NCI-H2196 (cell line): ENCODE data around the gene GNAI2.
"Not testable (repeated sequence)": the region's sequence is repeated elsewhere in the genome, so short reads cannot be mapped to it uniquely, and the experiment has no call there.

ENCODE experiments used
- DNase-seq: peaks from one replicate; lab custom pipeline; 2025; ENCODE audit not compliant: unreplicated experiment; lab: John Stamatoyannopoulos, UW

Gene GNAI2

DNA sequence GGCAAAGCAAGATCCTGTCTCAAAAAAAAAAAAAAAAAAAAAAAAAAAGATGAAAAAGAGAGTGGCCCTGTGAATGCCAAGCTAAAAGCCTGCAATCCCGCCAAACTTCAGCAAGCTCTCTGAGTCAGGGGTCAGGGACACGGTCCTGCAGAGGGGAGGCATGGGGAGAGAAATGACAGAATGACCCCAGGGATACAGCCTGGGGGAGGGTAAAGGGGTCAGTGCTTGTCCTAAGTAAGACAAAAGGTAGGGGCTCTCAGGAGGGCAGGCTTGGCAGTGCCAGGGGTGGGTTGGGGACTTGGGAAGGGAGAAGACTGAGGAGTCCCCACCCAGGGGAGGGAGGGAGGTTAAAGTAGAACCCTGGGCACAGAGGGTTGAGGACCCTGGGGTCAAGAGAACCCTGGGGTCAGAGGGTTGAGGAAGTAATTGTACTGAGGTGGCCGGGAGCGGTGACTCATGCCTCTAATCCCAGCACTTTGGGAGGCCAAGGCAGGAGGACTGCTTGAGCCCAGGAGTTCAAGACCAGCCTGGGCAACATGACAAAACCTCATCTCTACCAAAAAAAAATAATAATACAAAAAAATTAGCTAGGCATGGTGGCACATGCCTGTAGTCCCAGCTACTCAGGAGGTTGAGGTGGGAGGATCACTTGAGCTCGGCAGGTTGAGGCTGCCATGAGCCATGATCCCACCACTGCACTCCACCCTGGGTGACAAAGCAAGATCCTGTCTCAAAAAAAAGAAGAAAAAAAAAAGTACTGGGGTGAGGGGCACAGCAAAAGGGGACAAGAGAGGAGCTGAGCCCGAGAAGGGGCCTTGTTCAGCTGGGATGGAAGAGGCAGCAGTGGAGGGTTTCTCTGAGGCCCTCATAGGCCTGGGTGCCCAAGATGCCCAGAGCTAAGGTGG lies 27.7 kb downstream of the GNAI2 start:
- DNase-seq, result no peak

DNA sequence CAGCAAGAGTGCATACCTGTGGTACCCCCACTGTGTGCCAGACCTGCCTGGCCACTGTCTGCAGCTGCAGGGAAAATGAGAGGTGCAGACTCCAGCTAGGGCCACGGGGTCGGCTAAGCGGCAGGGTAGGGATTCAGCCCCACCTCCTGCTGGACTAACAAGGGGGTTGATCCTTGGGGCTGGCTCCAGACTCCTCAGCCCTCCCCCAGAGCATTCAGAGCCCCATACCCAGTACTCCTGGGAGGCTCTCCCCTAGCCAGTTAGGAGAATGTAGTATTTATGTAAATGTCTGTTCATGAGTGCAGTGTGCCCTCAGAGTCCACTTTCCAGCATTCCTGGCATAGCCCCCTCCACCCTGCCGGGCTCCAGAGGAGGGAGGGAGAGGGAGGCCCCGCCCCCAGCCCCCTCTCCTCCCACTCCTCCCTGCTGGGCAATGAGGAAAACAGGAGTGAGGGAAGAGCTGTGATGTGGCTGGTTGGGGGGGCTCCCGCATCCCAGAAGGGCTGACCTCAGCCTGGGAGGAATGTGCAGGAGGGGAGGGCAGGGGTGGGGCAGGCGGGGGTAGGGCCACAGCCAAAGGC lies 28.5 kb downstream of the GNAI2 start:
- DNase-seq, result peak; percentile 21

DNA sequence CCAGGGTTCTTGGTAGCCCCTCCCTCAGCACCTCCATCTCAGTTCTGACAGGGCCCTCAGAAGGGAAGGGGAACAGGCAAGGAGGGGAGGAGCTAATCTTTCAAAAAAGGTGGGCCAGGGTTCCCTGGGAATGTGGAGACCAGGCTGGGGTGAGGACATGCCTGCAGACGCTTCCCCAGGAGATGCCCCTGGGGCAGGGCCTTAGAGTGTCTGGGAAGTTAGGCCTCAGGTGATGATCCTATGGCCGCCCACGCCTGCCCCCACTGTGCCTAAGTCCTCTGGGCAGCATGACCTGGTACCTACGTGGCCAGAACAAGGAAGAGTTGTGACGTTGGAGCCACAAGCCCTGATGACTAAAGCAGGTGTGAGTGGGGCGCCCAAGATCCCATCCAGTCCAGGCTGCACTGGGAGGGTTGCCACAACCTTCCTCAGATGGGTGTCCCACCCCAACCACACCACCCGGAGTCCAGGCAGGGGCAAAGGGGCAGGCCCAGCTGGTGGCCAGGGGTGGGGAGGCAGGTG lies 29.0 kb downstream of the GNAI2 start:
- no peak for DNase-seq

DNA sequence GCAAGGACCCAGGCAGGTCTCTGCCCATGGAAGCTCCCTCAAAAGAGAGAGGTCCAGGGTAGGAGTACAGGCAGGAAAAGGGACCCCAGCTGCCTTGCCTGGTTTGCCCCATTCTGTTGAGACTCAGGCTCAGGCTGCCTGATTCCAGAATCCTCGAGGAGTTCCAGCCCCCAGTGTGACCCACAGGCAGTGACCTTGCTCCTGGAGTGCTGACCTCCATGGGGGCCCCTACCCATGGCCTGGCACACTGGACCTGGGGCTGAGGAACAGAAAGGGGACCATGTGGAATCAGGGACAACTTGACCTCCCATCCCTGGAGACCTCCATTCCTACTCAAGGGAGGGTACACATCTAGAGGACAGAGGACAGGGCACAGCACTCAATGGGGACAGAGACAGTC lies 29.6 kb downstream of the GNAI2 start:
- no peak for DNase-seq

DNA sequence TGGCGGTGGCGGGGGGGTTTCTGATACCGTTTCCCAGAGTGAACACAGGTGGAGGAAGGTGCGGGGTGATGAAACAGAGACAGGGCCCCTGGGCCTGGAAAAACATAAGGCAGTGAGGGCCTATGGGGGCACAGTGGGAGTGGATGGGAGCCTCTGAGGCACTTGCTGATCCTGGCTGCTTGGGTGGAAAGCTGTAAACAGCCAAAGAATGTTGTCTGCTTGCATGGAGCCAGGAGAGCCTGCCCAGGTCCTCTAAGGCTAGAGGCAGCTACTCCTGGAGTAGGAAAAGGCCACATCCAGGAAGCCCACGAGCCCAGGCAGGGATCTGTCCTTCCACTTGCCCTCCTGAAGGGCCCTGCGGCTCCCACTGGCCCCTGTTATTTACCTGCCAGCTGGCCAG lies 30.0 kb downstream of the GNAI2 start:
- no peak for DNase-seq

DNA sequence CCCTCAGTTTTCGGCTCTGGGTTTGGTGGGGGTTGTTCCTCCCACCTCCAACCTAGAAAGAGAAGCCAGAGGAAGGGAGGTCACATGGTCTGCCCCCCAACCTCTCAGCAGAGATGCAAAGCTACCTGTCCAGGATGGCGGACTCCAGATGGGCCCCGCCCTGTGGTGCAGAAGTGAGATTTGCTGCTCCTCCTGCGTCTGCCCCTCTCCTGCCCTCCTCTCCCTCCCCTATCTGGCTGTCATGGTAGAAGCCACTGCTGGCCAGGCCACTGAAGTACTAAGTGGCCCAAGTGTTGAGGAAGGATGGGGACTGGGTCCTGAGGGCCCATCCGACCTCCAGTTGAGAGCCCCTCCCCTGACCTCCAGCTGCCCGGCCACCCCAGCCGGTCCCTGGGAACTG lies 30.8 kb downstream of the GNAI2 start:
- DNase-seq, result no peak

DNA sequence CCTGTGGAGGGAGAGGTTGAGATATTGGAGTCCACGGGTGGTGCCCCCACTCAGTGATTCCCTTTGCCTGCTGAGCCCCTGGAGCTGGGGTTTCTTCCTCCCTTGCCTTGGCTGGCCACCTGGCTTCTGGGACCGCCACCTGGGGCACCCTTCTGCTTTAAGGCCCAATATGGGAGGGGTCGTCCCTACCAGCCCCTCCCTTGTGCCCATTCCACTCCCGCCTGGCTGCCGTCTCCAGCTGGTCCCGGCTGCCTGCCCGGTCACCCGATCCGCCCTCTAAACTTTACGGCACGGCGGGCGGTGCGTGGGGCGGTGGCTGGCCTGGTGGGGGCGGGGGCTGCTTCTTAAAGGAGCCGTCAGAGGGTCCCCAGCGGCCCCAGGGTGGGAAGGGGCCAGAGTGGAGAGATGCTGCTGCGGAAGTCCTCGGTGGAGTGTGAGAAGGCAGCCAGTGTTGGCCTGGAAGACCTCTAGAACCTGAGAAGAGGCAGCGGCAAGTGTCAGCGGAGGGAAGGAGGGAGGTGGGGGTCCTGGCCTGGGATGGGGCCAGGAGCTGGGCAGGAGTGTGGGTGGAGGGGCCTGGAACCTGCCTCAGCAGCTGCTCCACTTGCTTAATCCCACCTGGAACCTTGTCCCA lies 31.4 kb downstream of the GNAI2 start:
- DNase-seq, result no peak

DNA sequence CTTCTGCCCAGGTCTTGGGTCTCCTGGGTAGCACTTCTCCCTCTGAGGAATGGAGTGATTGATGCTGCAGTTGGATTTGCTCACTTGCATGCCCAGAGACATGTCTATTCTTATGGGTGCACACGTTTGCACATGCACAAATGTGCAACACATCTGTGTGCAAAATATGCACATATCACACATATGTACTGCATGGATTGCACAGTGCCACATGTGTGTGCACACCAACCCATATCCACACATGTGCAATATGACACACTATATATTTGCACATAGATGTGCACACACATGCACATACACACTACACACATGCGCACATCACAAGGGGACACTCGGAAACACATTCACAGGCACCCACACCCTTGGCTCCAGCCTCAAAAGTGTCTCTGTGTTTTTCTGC lies 32.3 kb downstream of the GNAI2 start:
- no peak for DNase-seq

DNA sequence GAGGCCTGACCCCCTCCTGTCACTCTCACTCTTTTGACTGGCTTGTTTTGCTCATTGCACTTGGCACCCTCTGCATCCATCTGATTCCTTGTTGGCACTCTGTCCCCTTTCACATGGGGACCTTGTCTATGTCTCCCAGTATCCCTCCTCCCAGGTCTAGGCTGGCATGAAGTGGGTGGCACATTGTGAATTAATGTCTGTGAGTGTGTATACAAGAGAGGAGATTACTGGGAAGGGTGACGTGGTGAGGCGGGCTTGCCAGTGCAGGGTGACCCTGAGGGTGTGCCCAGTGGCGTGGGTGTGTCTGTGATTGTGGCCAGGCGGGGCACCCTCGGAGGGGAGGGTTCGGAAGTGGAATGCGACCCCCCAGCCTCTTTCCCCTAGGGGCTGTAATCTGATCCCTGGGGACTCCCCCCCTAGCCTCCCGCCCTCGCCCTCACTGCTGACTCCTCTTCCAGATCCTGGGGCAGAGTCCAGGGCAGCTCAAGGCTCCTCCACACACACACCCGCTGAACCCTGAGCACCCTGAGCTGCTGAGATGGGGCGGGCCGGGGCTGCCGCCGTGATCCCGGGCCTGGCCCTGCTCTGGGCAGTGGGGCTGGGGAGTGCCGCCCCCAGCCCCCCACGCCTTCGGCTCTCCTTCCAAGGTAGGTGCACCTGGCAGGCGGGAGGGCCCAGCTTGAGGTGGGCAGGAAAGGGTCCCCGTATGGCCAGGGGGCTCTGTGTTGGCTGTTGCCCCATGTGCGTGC lies 32.9 kb downstream of the GNAI2 start, which contains the start of gene SEMA3B:
Gene SEMA3B, plus strand, starts transcription at position 445 of the 749 bp plus-strand sequence. Its CDS starts 94 bp downstream, at position 539.
- DNase-seq, result no peak

DNA sequence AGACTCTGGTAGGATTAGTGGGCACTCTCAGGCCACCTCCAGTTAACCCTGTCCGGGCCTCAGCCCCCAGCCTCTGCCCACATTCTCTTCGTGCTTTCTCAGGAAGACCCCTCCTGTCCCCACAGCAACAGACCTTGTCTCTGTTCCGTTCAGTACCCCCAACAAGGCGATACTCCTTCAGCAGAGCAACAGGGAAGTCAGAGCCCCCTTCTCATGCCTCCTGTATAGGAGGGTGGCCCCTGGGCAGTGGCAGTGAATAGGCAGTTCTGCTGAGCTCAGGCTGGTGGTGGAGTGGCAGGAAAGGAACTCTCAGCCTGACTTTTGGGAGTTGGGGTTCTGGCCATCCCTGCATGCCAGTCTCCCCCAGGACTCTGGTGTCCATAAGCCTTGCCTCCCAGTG lies 33.5 kb downstream of the GNAI2 start:
- DNase-seq, result no peak

DNA sequence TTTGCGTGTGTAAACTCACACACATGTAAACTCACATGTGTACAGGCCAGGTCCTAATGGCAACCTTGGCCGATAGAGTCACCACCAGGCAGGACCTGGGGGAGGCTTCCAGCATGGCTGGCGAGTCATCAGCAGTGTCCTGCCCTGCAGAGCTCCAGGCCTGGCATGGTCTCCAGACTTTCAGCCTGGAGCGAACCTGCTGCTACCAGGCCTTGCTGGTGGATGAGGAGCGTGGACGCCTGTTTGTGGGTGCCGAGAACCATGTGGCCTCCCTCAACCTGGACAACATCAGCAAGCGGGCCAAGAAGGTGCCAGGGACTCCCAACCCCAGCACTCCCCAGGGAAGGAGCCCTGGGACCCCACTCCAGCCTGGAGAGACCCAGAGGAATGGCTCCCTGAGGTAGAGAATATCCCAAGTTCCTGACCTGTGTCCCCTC lies 34.0 kb downstream of the GNAI2 start:
- no peak for DNase-seq

DNA sequence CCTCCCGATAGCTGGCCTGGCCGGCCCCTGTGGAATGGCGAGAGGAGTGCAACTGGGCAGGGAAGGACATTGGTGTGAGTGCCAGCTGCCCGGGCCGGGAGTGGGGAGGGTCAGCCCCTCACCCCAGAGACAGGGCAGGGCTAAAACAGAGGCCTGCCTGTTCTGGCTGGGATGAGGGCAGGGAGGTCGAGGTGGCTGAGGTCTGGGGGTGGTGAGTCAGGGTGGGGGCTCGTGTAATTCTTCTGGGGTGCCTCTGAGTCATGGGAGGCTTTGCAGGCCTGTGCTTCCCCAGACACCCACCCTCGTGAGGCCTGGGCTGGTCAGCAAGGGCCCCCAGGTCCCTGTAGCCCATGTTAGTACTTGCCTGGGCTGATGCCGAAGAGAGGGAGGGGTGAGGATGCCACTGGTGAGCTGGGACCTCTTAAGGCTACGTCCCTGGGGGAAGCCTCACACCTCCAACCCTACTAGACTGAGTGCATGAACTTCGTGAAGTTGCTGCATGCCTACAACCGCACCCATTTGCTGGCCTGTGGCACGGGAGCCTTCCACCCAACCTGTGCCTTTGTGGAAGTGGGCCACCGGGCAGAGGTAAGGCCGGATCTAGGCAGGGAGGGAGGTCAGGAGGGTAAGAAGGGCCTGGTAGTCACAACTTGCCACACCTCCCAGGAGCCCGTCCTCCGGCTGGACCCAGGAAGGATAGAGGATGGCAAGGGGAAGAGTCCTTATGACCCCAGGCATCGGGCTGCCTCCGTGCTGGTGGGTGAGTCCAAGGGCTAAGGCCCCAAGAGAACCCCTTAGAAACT lies 34.6 kb downstream of the GNAI2 start:
- DNase-seq, result no peak

DNA sequence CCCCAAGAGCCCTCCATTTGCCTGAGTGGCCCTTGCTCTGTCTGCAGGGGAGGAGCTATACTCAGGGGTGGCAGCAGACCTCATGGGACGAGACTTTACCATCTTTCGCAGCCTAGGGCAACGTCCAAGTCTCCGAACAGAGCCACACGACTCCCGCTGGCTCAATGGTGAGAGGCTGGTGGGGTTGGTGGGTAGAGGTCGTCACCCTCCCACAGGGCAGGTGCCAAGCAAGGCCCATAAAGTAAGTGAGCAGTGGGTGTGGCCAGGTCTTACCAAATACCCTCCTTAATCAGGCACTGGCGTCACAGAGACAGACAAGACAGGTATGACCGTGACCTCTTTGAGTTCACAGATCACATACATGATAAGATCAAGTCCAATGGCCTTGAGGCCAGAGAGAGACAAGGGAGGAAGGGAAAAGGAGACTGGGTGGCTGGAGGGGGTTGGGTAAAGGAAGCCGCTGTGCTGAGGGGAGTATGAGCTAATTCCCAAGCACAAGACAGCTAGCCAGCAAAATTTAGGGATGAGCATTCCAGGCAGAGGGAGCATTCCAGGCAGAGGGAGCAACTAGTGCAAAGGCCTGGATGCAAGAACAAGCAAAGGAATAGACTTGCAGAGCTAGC lies 35.4 kb downstream of the GNAI2 start:
- no peak for DNase-seq

DNA sequence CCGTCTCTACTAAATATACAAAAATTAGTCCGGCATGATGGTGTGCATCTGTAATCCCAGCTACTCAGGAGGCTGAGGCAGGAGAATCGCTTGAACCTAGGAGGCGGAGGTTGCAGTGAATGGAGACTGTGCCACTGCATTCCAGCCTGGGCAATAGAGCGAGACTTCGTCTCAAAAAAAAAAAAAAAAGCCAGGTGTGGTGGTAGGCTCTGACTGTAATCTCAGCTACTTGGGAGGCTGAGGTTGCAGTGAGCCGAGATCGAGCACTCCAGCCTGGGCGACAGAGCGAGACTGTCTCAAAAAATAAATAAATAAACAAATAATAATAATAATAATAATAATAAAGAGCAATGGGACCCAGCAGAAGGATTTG lies 36.5 kb downstream of the GNAI2 start:
- not testable (repeated sequence) for DNase-seq

DNA sequence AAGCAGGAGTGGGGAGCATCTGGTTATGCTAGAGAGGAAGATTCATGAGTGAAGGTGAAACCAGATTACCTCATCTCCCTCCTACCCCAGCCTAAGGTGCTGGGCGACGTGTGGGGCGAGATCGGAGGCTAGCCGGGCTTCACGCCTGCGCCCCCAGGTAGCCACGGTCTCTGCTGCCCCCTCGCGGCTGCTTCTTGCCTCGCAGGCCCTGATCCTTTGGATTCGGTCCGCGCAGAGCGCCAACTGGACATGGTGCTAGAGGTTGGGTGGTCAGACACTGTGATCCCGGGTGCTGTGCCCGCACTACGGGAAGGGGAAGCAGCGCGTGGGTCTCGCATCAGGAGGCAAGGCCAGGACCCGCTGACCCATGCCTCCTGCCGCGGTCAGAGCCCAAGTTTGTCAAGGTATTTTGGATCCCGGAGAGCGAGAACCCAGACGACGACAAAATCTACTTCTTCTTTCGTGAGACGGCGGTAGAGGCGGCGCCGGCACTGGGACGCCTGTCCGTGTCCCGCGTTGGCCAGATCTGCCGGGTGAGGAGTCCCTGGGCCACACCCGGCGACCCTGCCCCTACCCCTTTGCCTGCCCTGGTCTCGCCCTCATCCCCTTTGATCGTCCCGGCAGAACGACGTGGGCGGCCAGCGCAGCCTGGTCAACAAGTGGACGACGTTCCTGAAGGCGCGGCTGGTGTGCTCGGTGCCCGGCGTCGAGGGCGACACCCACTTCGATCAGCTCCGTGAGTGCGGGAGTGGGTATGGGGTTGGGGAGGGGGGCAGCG lies 37.1 kb downstream of the GNAI2 start:
- DNase-seq, result peak; percentile 77

DNA sequence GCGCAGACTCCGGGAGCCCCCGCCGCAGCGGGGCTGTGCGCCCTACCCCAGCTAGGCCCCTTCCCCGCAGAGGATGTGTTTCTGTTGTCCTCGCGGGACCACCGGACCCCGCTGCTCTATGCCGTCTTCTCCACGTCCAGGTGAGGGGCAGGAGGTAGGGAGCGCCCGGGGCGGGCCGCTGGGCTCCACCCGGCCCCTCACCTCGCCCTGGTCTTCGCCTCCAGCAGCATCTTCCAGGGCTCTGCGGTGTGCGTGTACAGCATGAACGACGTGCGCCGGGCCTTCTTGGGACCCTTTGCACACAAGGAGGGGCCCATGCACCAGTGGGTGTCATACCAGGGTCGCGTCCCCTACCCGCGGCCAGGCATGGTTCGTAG lies 37.7 kb downstream of the GNAI2 start:
- no peak for DNase-seq

DNA sequence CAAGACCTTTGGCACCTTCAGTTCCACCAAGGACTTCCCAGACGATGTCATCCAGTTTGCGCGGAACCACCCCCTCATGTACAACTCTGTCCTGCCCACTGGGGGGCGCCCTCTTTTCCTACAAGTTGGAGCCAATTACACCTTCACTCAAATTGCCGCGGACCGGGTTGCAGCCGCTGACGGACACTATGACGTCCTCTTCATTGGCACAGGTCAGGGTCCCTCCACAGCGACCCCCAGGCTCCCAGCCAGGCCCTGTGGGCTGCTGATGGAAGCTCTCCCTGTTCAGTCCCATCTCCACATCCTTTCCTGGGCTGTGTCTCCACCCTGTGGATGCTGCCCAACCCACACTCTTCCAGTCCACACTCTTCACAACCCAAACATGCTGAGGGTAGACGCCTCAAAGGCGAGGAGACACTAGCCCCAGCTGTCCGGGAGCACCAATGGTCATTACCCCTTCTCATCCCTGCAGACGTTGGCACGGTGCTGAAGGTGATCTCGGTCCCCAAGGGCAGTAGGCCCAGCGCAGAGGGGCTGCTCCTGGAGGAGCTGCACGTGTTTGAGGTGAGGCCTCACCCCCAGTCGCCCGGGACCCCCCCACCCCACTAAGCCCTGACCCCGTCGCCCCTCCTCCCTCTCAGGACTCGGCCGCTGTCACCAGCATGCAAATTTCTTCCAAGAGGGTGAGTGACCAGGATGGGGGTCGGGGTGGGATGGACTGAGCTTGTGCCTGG lies 38.5 kb downstream of the GNAI2 start:
- DNase-seq, result peak; percentile 57
